ENCODE data around the gene DPF1.

DNA sequence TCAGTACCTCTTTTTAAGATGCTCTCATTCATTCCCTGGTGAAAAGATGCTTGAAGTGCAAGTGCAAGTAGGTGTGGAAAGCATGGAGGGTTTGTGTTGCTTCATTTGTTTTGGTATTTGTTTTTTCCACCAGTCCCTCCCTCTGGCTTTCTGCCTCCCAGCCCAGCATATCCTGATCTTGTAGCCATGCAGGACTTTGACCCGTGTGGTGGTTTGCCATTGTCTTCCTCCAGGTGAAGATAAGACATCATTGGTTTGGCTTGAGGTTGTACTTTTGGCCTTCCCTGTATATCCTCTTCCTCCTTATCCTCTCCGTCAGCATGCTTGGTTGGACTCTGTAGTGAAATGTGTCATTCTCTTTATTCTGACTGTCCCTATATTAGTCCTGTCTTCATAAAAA, 49.5 kb upstream of the DPF1 start:
- TF ChIP-seq, protein P1, sequence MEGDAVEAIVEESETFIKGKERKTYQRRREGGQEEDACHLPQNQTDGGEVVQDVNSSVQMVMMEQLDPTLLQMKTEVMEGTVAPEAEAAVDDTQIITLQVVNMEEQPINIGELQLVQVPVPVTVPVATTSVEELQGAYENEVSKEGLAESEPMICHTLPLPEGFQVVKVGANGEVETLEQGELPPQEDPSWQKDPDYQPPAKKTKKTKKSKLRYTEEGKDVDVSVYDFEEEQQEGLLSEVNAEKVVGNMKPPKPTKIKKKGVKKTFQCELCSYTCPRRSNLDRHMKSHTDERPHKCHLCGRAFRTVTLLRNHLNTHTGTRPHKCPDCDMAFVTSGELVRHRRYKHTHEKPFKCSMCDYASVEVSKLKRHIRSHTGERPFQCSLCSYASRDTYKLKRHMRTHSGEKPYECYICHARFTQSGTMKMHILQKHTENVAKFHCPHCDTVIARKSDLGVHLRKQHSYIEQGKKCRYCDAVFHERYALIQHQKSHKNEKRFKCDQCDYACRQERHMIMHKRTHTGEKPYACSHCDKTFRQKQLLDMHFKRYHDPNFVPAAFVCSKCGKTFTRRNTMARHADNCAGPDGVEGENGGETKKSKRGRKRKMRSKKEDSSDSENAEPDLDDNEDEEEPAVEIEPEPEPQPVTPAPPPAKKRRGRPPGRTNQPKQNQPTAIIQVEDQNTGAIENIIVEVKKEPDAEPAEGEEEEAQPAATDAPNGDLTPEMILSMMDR (IDR thresholded peaks at IDR 0.05; ENCODE audit: low read depth, low read length, poor library complexity, severe bottlenecking), result no peak
- TF ChIP-seq EZH2phosphoT487 (IDR thresholded peaks at IDR 0.05; ENCODE audit: borderline replicate concordance, low read length), result no peak

Measured in DOHH2 (cell line).